GM12875 (cell line): ENCODE measurements around the gene GRM7.

Experiments
- H3K4me3 ChIP-seq: one replicate; pipeline ENCODE4 v1.5.1; 2011; ENCODE audit warnings: low read depth, low read length, control low read depth
- TF ChIP-seq, protein P1 (sequence below): IDR thresholded peaks from 2 replicates; pipeline ENCODE4 v1.5.1; 2011; ENCODE audit warnings: low read depth, mild to moderate bottlenecking, control low read depth, inconsistent platforms, low read length, moderate library complexity, borderline replicate concordance; ENCODE audit not compliant: insufficient read depth

Gene GRM7

DNA sequence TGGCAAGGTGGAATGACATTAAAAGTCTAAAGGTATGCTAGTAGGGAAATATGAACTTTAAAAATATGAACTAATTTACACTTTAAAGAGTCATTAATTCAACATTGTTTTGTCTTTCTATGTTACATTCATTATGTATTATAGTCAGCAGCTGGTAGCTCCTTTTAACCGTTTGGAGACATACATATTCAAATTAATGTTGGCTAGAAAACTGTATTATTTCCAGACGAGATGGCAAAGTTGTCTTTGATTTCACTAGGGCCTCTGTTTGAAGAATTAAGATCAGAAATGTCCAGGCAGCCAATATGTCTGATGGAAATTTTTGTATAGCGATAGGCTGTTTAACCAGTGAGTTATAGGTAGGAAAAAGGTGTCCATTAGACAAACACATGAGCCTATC is 817.6 kb downstream of the GRM7 start:
- no peak overlapping the region for H3K4me3 ChIP-seq
- TF ChIP-seq, protein P1, sequence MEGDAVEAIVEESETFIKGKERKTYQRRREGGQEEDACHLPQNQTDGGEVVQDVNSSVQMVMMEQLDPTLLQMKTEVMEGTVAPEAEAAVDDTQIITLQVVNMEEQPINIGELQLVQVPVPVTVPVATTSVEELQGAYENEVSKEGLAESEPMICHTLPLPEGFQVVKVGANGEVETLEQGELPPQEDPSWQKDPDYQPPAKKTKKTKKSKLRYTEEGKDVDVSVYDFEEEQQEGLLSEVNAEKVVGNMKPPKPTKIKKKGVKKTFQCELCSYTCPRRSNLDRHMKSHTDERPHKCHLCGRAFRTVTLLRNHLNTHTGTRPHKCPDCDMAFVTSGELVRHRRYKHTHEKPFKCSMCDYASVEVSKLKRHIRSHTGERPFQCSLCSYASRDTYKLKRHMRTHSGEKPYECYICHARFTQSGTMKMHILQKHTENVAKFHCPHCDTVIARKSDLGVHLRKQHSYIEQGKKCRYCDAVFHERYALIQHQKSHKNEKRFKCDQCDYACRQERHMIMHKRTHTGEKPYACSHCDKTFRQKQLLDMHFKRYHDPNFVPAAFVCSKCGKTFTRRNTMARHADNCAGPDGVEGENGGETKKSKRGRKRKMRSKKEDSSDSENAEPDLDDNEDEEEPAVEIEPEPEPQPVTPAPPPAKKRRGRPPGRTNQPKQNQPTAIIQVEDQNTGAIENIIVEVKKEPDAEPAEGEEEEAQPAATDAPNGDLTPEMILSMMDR = no peak

DNA sequence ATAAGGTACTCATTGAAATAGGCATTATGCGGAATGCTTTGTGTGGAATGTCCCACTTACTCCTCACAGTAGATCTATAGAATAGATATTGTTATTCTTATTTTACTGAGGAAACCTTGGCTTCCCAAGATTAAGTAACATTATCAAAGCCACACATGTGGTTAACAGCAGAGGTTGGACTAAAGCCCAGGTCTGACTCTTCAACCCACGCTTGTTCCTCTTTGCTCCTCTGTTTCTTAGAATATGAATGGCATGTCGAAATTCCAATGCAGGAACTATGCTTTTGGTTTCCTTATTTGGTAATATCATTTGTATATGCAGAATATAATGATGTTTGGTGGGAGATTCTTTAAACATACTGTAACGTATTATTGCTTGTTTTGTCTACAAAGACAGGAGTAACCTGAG is 821.9 kb downstream of the GRM7 start:
- H3K4me3 ChIP-seq = no peak overlapping the region
- TF ChIP-seq, protein P1 = no peak

DNA sequence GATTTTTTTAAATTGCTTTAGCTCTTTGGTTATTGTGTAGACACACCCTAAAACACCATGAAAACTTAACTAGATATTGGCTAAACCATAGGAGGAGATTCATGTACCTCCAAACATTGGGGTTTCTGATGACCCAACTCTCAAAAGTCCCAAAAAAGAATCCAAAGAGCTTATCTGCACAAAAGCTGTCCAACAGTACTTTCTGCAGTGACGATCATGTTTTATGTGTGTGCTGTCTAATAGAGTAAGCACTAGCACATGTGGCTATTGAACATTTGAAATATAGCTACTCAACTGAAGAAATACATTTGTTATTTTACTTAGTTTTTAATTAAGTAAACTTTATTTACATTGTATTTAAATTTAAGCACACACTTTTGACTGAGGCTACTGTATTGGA is 822.5 kb downstream of the GRM7 start:
- TF ChIP-seq, protein P1 = no peak
- H3K4me3 ChIP-seq = no peak overlapping the region

DNA sequence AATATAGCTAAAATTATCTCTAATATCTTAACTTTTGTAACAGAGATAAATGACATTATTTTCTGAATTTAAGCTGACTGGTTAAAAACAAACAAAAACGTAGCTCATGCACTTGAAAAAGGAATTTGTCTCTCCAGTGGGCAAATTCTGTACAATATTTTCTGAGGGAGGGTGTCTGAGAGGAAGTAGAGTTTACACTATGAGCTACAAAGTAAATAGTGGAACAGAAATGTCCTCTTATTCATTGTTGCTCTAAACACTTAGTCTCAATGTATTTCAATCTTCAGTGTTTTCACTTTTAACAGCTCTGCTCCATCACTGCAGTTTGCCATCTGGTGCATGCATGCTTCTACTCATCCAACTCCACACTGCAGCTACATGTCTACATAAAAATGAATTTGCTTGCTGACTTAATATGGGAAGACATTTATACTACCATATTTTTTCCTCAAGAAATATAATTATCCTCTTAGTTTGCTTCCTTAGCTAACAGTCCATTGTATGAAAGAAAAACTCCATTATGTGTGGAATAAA is 823.3 kb downstream of the GRM7 start:
- H3K4me3 ChIP-seq = no peak overlapping the region
- TF ChIP-seq, protein P1 = no peak

DNA sequence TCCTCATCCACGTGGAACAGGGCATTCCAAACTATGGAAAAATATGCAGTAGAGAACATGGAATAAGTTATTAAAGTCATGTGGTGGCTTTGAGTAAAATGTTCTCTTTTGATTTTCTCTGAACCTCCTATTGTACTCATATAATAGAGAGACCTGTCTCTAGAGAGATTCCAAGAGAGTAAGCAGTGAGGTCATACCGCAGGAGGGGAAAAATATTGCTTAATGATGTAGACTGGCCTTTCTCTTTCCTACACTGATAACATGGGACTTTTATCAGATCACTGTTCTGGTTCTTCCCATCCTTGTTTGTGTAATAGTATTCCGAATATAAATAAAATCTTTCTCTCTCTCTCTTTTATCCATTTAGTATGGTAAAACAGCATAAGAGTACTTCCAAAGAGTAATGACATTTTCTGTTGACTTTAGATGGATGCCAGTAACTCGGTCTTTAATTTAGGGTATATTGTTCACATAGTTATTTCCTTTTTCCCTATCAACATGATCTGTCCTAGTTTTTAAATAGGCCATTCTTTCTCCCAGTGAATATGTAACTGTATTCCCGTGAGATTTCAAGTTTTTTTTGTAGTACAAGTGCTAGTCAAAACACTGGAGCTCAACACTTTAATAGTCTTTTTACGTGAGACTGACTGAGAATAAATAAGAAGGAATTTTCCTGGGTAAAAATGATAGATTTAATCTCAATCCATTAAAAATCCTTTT is 826.7 kb downstream of the GRM7 start:
- H3K4me3 ChIP-seq = no peak overlapping the region
- TF ChIP-seq, protein P1 = no peak

DNA sequence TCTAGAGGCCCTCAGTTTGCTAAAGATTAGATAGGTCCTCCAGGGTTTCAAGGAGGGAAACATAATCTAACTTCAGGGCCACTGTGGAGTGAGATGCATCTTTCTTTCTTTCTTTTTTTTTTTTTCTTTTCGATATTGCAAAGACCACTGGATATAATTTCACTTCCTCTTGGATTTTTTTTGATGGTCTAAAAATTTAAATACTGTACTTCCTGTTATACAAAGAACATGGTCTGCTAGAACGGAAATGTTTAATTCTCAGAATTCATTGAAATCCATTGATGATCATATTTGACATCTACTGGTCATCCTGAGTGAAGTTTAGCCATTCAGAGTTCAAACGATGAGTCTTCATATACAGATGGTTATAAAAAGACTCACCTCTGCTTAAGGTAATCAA is 832.0 kb downstream of the GRM7 start:
- TF ChIP-seq, protein P1 = no peak
- no peak overlapping the region for H3K4me3 ChIP-seq

DNA sequence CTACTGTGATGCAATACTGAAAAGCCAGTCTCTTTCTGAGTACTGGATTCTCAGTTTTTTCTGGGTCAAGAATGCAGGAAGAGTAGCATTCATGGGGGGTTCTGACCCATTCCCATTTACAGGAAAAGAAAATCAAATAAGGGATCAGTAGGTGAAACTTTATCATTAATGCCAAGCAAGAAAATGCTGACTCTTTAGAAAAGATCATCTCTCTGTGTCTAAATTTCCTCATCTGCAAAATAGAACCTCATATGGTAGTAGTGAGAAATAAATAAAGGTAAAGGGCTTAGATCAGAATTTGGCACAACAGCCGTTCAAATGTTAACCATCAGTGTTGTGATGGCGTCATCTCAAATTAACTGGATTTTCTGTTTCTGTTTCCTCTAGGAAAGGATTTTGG is 833.1 kb downstream of the GRM7 start:
- TF ChIP-seq, protein P1 = no peak

More for the DNA sequence above, 833.1 kb downstream of the GRM7 start:
- H3K4me3 ChIP-seq = no peak overlapping the region
